SHP77 treated with DMSO at 0.1 percent for 48 hours (cell line): ENCODE data around the gene TCF4.

Experiments used
- DNase-seq: peaks from one replicate; lab custom pipeline; 2025; lab: John Stamatoyannopoulos, UW

Gene TCF4

DNA sequence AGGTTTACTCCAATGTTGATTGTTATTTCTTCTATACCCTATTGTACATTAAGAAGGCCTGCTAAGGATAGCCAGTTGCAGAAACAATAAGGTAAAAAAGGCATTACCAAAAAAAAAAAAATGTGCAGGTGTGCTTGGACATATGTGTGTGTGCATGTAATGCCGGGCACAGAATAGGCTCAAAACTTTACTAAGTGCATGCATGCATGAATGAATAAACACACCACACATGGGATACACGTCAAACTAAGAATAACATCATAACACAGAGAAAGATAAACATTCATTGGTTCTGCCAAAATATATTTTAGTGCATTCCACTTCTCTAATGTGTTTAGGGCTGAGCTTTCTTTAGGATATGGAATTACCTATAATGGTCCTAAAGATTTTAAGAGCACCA is 298.2 kb downstream of the TCF4 start:
- no peak for DNase-seq

DNA sequence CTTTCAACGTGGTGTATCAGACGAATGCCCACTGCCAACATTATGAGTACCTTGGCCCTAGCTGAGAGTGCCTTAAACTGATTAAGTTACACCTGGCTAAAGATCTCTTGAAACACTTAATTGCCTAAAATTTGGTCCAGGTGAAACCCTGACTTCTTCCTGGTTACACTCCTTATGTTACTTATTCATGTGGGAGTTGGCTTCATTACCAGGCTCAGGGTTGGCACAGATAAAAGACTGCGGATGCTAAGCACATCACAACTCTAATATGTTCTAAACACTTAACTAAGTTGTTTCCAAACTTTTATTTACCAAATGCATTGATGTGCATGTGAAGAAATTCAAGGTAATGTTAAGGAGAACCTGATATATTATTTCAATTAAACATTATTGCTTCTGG is 298.9 kb downstream of the TCF4 start:
- no peak for DNase-seq

DNA sequence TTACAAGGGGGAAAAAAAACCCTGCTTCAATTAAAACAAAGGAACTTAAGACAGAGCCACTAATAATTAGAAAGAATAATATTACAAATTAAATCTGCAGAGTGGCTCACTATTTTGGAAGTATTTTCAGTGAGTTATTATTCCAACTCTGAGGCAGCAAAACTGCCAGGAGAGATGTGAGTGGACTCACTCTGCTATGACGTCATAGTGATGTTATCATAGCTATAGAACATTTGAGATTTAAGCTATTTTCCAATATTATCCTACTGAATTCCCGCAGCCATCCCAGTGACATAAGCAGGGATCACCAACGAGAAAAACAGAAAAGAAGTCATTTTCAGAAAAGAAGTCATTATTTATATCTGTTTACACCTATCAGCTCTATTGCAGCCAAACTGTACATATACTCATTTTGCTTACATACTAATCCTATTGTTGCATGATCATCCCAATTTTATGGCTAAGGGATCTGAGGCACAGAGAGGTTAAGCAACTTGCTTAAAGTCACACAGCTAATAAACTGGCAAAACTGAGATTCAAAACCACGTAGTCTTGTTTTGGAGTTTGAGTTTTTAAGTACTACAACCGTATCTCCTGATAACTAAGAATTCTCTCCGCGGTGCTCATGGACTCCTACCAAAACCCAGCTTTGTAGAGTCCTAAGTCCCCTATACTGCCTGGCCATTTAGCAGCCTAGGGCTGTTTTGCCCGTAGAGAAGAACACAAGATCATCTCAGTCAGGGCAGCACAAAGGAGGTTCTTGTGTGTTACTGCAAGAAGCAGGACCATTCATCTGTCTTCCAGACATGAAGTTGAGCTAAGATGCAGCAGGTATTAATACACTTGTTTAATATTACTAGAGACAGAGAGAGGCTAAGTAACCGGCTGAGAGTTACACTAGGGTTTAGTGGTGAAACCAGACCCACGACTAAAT is 299.8 kb downstream of the TCF4 start:
- DNase-seq = no peak

DNA sequence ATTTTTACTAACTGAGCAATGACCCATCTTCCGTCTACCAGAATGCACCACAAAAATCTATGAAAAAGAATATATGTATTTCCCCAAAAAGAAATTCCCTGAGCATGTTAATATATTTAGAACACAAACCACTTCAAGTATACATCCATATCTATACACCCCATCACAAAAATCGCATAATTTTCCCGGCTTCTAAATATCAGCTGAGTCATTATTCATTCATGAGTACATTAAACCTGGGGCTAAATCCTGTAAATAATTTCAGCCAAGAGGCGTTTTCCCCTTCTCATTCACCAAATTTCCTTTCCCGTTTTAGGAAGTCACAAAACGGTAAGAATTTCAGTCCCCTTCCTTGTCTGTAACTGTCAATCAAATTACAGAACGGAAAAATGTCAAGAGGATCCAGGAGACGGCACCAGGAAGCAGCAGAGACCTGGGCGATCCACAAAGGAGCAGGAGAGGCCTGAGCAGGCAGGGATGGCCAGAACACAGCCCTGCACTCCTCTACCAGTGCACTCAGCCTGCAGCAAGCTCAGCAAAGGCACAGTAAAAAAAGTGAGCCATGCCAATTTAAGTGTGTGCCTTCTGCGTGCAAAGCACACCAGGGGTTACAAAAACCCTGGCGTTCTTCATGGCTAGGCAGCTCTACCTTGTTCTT is 300.7 kb downstream of the TCF4 start:
- no peak for DNase-seq

DNA sequence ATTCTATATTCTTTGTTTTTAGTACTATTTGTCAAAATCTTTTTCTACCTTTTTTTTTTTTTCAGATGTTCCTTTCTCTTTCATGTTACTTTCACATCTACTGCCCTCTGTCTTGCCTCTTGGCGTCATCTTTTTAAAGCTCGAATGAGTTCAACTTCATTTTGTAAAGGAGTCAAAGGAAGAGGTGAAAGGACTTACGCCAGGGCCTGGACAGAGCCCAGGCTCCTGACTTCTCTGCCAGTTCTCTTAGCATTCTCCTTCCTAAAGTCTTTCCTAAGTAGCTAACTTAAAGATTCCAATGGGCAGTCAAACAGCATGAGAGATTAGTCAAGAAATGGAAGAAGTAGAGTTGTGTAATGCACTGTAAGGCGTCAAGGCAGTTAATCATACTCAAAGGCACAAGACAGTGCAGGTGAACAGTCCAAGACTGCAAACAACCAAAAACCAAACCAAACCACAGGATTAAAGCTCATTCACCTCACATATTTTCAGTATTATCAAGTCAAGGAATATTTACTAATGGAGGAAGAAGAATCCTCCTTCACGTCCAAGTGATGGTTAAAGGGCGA is 301.7 kb downstream of the TCF4 start:
- no peak for DNase-seq

DNA sequence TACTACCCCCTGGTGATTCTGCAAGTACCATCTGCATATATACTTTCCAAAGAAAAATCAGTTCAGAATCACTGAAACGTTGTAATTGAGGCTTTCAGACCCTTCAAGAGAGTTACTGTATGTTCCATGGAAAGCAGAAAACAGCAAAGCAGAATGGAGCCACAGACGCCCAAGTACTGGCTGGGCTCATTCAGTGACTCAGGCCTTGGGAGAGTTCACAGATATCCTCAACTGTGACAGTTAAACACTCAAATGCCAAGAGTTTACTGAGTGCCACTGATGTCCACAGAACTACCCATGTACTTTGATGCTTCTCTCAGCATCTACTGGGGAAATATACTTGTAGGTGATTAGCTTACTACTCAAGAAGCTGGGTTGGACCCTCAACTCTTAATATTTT is 303.4 kb downstream of the TCF4 start:
- no peak for DNase-seq

DNA sequence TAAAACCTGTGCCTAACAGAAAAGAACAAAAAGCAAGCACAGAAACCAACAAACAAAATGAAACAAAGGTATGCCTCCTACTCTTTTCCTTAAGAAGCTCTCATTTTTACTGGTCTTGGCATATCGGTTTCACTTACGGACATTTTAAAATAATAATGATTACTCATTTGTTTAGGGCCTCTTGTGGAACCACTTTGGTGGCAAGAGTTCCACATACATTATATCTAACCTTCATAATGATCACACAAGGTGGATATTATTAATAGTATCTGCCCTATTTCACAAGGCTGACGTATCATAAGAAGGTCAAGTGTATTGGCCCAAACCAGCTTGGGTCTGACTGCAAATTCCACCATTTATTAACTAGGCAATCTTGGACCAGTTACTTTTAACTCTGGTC is 304.7 kb downstream of the TCF4 start:
- no peak for DNase-seq

DNA sequence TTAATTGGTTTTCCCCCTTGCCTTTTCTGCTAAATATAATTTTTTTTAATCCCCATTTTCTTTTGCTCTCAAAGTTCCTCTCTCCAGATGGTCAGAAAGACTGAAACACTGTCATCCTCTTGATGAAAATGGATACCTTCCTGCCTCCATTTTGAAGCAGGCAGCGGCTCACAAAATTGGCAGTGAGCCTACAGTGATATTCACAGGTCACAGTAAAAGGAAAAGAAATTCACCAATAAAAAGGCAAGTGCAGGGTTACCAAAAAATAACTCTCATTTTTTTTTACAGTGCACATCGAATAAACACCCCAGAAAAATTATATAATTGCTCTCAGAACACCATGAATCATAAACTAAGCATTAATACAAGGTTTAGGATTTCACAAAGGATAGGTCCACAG is 307.5 kb downstream of the TCF4 start:
- peak; percentile 6 for DNase-seq

DNA sequence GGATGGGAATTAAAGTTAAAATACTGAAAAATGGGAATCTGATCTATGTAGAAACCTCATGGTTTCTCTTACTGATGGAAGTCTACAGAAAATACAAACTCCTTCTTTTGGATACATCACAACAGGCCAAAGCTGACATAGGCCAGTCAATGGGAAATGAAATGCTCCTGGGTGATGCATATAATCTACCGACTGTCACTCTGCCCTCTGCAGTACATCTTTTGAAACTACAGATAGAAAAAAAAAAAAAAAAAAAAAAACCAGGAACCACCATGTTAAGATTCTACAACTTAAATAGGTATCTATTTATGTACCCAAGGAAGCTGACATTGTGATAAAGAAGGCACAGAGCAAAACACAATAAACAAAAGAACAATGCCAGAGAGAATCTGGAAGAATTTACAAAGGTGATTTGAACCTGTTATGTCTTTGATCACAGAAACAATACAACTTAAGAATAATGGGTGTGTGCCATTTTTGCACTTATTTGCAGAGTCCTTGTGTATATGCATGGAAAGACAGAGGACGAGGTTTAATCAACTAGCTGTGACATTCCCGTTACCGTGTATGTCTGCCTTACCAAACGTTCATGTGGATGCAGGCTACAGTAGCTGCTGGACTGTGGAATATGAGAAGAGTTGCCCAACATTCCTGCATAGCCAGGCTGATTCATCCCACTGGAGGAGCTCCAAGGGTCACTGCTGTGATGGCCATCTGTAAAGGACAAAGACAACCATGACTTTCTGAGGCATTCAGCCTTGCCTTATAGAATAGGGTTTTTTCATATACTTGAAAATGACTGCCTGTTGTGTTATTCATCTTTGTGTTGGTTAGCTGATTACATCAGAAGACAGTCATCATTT is 312.7 kb downstream of the TCF4 start:
- no peak for DNase-seq

DNA sequence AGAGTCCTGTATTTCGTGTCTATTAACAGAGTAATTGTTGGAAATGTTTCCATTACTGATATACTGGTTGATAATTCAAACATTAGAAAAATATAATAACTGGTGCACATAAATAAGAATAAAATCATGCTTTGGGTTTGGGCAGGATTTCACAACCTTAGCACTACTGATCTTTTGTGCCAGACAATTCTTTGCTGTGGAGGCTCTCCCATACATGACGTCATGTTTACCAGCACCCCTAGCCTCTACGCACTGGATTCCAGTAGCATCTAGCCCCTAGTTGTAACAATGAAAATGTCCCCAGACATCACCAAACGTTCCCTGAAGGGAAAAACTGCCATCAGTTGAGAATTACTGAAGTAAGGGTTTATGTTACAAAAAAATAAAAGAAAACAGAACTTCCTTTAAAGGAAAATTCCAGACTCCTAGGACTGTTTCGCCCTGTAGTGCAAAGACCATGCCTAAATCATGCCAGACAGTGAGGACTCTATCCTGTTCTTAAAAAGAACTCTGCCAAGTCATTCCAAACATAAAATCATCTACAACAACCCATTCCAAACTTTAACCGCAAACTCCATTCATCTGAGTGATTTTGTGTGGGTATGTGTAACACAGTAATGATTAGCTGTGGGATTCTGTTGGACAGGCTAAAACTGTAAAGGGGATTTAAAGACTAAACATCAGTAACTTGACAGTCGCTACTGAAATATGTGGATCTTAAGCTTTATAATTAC is 315.3 kb downstream of the TCF4 start:
- no peak for DNase-seq

DNA sequence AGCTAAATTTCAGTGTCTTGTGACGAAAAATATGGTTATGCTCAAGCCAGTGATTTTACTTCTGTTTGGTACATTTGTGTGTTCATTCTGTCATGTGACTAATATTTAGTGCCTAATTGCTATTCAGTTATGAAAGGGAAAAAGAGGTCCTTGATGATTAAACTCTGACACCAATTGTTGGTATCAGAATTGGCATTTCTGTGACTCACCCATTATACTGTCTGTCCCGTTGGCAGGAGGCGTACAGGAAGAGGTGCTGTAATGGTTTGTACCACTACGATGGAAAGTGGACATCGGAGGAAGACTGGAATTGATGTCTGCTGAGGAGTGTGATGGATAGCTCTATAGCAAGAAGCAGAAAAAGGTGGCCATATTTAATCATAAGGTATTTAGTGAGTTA is 318.4 kb downstream of the TCF4 start:
- no peak for DNase-seq

DNA sequence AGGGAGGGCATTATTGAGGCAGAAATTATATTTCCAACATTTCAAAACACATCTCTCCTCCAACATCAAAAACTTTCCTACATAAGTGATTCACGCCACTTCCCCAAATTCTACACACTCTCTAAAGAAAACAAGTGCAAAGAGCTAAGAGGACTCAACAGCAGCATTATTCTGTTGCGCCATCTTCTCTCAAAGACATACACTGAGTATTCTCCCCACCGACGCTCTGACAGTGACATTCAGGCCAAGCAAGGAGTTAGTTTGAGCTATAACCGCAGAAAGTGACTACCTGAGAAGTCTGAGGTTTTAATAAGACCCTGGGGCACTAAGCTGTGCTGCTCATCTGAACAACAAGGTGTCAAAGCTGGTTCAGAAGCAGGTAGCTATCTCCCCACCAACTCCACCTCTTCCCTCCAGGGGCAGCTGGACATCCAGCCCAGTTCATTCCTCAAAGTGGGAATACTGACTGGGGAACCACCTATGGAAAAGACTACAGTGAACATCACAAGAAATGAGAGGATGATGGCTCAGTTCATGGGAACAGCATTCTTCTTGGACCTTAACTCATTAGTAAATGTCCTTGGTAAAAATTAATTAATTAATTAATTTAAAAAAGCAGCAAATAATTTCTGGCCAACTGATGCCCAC is 319.2 kb downstream of the TCF4 start:
- no peak for DNase-seq

DNA sequence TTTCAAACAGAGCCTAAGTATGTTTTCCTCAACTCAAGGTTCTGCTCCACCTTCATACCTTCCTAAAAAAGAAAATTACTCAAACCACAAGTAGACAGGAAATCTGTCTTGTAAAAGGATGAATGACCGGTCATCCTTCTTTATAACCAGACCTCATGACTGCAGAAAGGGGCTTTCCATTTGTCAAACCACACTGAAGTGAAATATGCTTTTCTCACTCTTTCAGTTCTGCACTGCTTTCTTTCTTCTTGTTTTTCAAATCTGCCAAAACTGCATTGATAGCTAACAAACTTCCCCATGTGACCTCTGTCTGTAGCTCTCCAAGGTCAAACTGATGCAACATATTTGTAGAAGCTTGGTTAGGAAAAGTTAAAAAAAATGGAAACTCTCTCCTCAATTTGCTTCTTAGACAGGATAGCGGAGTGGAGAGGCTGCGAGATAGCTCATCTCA is 319.8 kb downstream of the TCF4 start:
- DNase-seq = no peak

DNA sequence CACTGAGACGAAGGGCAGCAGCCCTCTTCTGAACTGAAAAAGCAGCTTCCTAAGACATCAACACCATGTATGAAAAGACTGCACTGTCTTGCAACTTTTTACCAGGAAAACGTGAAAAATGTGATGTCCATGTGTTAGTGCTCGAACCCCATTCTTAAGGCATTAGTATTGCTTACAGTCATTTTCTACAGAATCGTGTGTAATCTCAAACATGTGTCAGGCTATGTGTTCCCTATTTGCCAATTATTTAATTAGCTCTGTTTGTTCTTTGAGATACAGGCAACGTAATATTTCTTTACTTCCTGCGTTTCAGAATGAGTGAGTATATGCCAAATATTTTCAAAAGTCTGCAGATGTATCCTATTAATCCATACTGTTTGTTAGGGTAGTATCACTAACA is 321.0 kb downstream of the TCF4 start:
- DNase-seq = no peak

DNA sequence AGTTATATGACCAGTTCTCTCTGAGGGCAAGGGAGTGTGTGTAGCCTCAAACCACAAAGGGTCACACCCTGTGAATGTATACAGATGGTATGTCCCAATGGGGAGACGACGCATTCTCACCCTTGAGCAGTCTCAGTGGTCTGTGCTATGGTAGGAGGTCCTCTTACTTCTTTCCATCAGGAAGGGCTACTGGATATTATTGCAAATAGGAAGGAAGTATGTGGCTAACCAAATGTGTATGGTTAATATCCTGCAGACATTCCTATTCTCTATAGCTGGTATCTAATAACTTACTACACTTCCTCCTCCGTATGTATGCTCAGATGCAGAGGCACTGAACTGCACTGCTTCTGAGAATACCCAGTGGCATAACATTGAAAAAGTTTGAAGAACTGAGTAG is 322.0 kb downstream of the TCF4 start:
- DNase-seq = no peak

DNA sequence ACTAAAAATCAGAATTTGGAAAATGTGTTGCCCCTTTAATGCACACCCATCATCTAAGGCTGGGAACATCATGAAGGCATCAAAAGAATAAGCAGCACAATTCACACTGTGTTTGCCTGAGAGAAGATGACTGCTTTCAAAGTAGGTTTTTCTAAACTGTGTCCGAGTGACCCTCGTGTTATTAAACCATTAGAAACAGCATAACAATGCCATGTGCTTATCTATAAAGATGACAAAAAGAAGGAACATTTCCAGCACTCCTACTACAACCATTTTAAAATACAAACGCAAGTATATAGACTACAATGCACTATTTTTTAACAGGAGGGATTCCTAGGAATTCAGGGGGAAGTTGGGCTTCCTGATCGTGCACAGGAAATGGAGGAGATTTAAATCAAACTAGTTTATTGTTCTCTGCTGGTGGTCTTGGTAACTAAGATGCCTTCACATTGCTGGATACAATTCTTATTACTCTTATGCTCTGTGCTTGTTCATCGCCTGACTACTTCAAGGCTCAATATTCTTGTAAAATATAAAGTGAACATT is 322.8 kb downstream of the TCF4 start:
- no peak for DNase-seq

DNA sequence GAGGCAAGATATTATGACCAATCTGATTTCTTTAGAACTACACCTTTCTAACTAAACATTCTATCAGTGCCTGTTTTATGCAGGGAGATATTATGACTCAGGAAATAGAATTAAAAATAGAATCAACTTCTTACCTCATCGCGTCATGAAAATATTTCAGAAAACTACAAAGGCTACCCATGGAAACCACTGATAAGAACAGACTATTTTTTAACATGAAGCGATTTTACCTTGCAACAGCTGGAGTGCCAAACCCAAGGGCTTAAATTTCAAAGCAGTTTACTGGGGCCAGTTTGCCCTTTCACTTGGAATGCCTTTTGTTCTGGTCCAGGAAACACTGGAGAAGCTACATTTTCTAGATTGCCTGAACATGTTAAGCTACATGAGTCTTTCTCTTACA is 323.9 kb downstream of the TCF4 start:
- no peak for DNase-seq

DNA sequence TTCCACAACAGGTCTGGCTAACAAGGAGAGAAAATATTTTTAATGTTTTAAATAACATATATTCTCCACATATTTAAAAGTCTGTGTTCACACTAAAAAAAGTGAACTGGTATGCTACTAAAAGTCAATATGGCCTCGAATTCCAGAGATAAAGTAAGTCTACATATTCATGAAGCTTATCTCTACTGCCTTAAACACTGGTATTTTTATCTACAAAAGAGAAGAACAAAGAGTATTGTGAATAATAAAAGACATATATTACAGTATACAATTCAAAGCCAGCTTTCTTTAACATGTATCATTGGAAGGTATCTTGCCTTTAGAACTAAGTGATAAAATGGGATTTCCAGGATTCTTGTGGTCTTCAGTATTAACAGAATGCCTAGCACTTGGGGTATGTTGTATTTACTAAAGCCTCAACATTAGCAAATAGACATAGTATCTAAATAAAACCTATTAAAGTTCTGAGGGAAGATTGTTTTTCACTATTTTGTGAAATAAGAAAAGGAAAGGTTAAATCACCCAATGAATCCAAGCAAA is 325.9 kb downstream of the TCF4 start:
- no peak for DNase-seq

DNA sequence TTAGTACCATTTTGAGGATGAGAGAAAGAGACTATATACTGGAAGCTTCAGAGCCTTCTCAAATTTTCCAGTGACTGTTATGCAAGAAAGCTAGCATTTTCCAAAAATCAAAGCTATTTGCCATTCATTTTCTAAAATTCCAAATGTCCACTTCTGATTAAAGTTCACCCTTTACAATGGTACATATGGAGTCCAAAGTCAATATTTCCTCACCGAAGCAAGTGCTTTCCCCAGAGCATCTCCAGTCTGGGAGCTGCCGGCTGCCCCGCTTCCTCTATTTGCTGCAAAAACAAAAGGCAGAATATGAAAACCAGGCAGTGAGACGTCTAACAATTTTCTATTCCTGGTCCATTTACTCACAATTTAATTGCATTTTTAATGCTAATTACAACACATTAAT is 326.7 kb downstream of the TCF4 start:
- no peak for DNase-seq

DNA sequence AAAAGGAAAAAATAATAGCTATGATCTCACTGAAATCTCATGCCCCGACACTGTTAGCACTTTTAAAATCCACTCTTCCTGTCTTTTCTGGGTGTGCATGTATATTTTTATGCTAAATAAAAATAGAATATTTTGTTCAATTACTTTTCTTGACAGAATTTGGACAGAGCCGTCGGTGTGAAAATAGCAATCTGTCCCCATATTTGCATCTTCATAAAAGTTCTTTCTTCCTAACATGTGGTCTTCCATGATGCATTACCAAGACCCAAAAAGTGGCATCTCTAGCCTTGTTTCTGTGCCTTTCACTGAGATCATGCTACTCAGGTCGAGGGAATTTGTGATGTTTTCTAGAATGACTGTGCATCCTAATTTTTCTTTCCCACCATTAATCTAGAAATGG is 329.9 kb downstream of the TCF4 start:
- no peak for DNase-seq

DNA sequence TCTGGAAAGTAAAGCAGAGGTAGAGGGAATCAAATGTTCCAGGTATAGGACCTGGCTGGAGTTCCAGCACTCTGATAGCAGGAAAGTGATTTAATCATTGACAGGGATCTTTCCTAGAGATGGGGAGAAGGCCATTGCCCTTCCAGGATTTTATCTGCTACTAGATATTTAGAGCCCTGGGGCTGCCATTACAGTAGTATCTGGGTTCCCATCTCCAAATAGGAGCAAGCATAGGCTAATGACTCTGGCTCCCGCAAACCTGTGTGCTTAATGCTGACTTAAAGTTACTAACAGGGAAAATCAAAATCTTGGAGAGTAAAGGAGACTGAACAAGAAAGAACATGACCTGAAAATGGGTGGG is 331.1 kb downstream of the TCF4 start:
- DNase-seq = no peak
